GM04504 (cell line): ENCODE data around the gene HOXD8.

ENCODE experiments used
- DNase-seq: peaks from one replicate; pipeline ENCODE4 v3.0.0-alpha.2; 2012; ENCODE audit warnings: low read depth

Gene HOXD8

GRCh38 chr2:176130957-176131847 is 1.7 kb downstream of the HOXD8 start:
- no peak for DNase-seq

- DNase-seq = no peak
These were observed 2.3 kb downstream of the HOXD8 start for GRCh38 chr2:176131848-176132158.

DNA sequence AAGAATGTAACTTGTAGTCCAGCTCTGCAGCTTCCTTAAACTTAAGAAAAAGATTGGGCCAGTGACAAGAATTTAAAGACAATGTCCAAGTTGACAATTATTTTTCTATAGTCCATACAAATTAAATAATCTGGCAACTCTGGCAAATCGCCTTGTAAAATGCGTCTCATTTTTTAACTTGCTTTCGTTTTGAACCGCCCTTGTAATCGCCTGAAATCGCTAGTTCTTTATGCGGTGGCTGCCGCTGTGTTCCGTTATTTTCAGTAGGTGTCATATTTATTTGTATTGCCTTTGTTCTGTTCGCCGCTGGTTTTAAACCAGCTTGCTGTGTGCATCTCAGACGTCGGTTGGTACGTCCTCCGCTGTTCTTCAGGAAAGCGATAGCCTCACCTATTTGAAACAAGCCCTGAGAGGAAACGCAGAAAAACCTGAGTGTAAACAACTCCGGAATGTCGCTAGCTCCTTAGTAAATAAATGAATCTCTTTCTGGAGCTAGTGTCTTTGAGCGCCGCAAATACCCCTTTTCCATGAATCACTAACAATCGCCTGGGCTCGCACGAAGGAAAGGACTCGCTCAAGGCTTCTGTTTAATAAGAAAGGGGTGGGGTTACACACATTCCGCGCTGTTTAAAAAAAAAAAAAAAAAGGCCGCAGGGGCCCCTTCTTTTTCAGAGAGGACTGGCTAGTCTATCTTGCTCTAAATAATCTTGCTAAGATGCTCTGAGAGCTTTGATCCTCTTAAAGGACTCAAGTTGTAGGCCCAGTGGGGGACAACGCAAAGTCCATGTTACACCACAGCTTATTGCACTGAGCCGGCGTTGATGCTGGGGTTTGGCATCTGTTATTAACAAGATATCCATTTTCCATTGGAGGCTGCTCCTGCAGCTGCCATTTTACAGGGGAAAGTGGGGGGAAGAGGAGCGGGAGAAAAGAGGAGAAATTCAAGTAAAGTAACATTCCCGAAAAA is 3.0 kb downstream of the HOXD8 start:
- no peak for DNase-seq

- no peak for DNase-seq
These were observed 3.9 kb downstream of the HOXD8 start for GRCh38 chr2:176133389-176133788.

DNA sequence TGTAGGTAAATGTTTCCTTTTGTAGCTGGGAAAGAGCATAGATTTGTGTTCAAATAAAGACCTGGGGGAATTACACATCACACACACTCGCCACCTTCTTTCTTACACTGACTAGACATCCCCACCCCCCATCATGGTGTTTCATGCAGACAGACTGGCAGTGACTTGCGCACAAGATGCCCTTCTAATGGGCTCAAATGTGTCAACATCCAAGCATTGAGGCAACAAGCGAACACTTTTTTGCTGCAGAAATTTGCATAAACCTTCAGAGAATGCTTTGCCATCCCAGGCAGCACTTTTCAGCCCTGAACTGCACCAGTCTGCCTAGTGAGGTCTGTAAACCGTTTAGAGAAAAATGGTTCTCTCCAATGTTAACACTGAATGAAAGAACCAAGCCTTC is 4.5 kb downstream of the HOXD8 start:
- DNase-seq = no peak

- DNase-seq = no peak
These were observed 5.5 kb downstream of the HOXD8 start for GRCh38 chr2:176135035-176135440.

- DNase-seq = no peak
These were observed 7.1 kb downstream of the HOXD8 start for GRCh38 chr2:176136374-176137251.

GRCh38 chr2:176137252-176137580 is 7.7 kb downstream of the HOXD8 start:
- no peak for DNase-seq

DNA sequence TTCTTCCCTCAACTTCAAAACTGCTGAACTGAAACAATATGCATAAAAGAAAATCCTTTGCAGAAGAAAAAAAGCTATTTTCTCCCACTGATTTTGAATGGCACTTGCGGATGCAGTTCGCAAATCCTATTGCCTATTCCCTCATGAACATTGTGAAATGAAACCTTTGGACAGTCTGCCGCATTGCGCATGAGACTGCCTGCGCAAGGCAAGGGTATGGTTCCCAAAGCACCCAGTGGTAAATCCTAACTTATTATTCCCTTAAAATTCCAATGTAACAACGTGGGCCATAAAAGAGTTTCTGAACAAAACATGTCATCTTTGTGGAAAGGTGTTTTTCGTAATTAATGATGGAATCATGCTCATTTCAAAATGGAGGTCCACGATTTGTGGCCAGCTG is 8.4 kb downstream of the HOXD8 start:
- no peak for DNase-seq

DNA sequence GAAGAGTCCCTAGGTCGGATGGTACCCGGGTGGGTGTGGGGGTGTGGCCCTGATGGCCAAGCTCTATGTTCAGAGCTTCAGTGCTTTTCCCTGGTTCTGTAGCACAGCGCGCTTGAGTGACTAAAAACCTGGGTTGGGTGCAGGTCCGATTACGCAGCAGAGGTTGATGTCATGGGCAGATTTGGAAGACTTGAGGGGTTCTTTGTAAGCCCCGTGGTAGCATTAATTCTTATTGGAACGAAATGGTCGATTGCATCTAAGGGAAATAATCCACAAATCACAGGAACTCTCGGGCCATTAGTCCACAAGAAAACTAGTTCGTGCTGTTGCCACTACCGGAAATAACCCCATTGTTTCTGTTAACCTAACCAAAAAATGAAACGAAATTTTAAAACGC is 9.0 kb downstream of the HOXD8 start:
- no peak for DNase-seq

DNA sequence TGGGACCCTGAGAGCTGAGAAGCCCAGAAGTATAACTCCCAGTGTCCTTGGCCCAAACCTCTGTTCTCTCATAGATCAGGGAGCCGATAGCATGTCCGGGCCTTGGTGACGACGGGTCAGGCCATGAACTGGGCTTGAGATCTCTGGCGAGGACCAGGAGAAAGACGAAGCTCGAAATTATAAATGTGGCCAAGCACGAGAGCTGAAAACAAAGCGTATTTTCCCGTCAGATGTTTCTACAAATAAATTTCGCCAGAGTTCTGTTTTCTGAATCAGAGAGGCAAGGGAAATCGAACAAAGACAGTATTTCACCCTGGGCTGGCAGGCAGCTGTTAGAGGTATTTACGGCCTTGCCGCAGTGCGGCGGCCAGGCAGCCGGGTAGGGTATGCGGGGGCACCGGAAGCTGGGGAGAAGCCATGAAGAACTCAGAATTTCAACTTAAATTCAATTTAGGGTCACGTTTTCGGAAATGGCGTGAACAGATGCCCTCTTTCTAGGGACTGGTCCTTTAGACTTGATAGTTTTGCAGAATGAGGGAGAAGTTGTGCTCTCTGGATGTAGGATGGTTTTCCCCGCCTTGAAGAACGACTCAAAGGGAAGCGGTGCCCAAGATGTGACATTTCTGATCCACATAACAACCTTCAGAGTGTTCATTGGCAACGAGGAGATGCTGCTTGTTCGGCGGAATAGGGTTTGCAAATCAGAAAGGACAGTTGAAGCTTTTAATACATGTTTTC is 9.6 kb downstream of the HOXD8 start:
- DNase-seq = no peak

DNA sequence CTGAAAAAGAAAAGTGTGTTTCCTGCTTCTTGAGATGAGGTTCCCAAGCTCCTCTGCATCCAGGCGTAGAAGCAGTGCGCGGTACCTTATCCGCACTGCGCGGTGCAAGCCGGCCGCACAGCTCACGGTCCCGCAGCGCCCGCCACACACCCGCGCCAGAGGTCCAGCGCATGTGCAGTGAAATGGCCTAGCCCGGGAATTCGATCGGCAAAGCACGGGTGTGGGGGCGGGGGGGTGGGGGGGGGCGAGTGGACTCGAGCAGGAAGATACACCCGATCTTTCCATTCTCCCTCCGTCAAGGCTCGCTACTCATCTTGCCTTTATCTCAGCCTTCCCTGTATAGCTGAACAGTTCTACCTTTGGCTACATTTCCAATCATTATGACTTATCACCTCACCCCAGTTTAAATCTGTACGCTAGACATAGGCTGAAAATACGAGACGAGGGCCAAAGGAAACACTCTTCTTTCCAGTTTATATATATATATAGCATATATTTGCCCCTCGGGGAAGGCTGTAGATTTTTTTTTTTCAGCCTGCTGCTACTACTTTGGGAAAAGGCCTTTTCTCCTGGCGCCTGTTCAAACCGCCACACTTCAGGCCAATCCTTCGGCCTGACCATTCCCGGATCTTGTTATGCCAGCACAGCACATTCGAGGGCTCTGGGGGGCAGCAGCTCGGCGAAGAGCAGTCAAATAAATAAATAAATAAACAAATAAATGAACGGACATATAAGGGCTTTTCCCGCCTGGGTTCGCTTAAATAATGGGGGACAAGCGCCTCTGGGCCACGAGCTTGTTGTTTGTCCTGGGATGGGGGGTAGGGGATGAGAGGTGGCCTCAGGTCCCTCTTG is 10.4 kb downstream of the HOXD8 start:
- no peak for DNase-seq

DNA sequence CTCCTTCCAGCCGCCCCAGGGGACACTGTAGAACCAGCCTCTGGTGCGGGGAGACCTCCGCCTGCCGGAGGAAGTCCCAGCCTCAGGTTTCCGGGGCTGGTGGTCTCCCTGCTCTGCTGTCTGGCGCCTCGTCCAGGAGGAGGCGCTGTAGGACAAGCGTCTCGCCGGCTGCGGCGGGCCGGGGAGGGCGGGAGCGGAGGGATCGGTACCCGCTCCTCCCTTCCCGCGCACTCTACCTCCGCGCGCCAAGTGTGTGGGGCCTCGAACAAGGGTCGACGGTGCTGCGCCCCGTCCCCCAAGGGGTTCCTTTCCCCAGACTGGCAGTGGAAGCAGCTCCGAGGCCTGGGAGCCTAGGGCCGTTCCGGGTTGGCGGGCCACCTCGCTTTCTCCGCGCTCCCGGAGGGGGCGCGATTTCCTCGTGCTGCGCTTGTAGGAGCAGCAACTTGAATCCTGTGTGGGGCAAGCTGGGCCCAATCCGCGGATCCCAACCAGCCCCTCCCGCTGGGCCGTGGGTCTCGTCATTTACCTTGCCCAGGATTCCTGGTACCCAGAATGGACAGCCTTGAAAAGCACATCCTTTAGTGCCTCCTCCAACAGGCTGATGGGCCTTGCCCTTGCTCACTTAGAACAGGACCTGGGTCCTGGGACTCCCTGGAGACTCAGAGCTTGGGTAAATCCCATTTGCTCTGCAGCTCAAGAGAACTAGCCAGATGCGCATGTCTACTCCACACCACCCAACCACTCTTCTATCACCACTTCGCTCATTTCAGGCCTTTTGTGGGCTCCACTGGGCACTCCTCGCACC is 11.2 kb downstream of the HOXD8 start:
- no peak for DNase-seq

DNA sequence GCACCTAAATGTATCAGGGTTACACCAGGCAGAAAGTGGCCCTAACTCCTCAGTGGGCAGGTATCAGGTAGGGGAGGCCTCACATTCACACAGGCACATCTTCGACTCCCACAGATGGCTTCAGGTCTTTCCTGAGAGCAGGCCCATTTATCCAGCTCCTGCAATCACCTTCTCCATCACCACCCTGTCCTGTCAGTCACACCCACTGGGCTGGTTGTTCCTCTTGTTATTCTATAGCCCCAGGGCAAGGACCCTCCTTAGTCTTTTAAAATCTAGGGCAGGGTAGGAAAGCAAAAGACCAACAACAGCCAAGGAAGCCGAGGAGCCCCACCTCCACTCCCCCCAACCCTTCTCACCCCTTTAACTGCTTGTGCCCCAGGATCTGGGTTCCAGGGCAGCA is 12.8 kb downstream of the HOXD8 start:
- DNase-seq = no peak

- no peak for DNase-seq
These were observed 15.8 kb downstream of the HOXD8 start for GRCh38 chr2:176145085-176145969.

DNA sequence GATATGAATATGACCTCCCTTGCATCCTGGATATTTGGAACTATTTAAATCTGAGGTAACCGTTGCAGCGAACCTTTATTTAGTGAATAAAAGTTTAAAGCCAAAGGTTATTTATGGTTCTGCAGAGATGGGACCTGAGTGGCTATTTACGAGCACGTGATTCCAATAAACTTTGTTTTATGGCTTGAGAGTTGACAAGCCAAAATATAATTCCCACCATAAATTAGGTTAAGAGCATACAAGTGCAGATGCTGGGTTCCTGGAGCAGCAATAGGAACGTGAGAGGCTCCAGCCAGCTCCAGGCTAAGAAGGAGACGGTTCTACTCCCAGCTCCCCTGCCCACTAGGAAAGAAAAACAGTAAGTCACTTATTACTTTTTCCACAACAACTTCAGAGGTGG is 16.6 kb downstream of the HOXD8 start:
- no peak for DNase-seq

- DNase-seq = no peak
These were observed 17.1 kb downstream of the HOXD8 start for GRCh38 chr2:176146645-176147044.

- no peak for DNase-seq
These were observed 17.8 kb downstream of the HOXD8 start for GRCh38 chr2:176147210-176147799.
